ENCODE data around the gene SOX6.

DNA sequence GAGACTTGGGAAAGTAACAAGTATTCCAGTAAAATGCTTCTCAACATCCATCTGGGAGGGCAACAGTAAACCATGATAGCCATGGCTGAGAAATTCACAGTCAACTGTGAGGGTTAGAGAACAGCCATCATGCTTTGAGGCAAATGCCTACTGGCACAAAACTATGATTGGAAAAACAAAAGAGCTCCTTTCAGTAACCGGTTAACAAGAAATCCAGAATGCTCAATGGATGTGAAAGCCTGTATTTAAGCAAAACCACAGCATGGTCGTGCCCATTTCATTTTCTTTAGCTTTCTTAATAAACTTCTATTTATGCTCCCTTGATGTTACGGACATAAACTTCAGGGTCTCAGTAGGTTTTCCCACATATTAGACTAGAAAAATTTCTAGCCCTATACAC, 139.5 kb downstream of the SOX6 start:
- TF ChIP-seq, protein P1, sequence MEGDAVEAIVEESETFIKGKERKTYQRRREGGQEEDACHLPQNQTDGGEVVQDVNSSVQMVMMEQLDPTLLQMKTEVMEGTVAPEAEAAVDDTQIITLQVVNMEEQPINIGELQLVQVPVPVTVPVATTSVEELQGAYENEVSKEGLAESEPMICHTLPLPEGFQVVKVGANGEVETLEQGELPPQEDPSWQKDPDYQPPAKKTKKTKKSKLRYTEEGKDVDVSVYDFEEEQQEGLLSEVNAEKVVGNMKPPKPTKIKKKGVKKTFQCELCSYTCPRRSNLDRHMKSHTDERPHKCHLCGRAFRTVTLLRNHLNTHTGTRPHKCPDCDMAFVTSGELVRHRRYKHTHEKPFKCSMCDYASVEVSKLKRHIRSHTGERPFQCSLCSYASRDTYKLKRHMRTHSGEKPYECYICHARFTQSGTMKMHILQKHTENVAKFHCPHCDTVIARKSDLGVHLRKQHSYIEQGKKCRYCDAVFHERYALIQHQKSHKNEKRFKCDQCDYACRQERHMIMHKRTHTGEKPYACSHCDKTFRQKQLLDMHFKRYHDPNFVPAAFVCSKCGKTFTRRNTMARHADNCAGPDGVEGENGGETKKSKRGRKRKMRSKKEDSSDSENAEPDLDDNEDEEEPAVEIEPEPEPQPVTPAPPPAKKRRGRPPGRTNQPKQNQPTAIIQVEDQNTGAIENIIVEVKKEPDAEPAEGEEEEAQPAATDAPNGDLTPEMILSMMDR (IDR thresholded peaks at IDR 0.05), result no peak
- TF ChIP-seq POLR2A (IDR thresholded peaks at IDR 0.05) (no peak), POLR2AphosphoS5 (IDR thresholded peaks at IDR 0.05) (no peak)
